ENCODE data around the gene UMAD1.

- TF ChIP-seq EP300 (IDR thresholded peaks at IDR 0.05): no peak
- no peak for TF ChIP-seq CTCF (IDR thresholded peaks at IDR 0.05)
- no peak for TF ChIP-seq POLR2AphosphoS5 (IDR thresholded peaks at IDR 0.05)
Measured at GRCh38 chr7:7720193-7720592, 79.6 kb downstream of the UMAD1 start.
